Dermis blood vessel endothelial cell (primary cell): ENCODE data around the gene C16orf92. TPM values are rescaled to one million over a fixed set of nuclear protein-coding genes. Genes with fewer than 3 reads are reported as not detected.

Experiments
- DNase-seq: peaks from one replicate; pipeline ENCODE4 v3.0.0; 2010
- total RNA-seq: library from RNA; depleted of rRNA; stranded (reverse); fragments of >200 nt; gene quantifications from 2 replicates; pipeline ENCODE4 v1.2.3, GENCODE V29; 2014

C16orf92 gene
- total RNA-seq, 1 donor from 2014 or later, result not detected

- no peak for DNase-seq
These were observed 33.7 kb upstream of the C16orf92 start for GRCh38 chr16:29989111-29989858.

GRCh38 chr16:29990034-29990433 is 33.0 kb upstream of the C16orf92 start:
- no peak for DNase-seq

DNA sequence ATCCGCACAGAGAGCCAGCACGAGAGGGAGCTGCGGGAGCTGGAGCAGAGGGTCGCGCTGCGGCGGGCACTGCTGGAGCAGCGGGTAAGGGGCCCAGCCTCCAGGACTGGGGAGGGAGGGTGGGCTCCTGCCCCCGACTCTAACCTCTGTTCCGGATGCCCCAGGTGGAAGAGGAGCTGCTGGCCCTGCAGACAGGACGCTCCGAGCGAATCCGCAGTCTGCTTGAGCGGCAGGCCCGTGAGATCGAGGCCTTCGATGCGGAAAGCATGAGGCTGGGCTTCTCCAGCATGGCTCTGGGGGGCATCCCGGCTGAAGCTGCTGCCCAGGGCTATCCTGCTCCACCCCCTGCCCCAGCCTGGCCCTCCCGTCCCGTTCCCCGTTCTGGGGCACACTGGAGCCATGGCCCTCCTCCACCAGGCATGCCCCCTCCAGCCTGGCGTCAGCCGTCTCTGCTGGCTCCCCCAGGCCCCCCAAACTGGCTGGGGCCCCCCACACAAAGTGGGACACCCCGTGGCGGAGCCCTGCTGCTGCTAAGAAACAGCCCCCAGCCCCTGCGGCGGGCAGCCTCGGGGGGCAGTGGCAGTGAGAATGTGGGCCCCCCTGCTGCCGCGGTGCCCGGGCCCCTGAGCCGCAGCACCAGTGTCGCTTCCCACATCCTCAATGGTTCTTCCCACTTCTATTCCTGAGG is 32.0 kb upstream of the C16orf92 start:
- DNase-seq, result no peak

- DNase-seq, result no peak
These were observed 31.5 kb upstream of the C16orf92 start for GRCh38 chr16:29991571-29991904.

- DNase-seq, result no peak
These were observed 30.5 kb upstream of the C16orf92 start for GRCh38 chr16:29992344-29992967.

GRCh38 chr16:29993191-29993902 is 29.7 kb upstream of the C16orf92 start:
- no peak for DNase-seq

DNA sequence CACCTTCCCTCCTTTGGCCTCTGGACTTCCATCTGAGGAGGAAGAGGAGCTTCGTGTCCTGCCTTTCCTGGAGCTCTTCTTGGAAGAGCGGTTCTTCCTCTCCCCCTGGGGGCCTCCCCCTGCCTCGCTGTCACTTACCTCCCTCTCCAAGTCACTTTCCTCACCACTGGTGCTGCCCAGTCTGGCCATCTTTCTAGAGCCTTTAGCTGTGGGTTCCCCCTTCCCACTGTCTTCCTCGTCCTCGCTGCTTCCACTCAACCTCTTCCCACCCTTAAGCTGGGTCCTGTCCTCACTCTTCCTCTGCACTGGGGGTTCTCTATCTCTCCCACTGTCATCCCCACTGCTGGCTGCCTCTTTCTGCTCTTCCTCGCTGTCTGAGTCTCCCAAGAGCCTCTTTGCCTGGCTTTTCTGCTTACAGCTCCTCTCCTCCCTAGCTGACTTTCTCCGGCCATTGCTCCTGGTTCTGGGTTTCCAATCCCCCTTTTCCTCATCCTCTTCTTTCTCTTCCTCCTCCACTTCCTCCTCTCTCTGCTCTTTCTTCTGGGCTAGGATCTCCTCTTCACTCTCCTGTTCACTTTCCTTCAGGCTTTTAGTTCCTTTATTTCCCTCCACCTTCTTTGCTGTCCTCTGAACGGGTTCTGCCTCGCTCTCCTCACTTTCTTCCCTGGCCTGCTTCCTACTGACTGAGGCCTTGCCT is 28.9 kb upstream of the C16orf92 start:
- no peak for DNase-seq

DNA sequence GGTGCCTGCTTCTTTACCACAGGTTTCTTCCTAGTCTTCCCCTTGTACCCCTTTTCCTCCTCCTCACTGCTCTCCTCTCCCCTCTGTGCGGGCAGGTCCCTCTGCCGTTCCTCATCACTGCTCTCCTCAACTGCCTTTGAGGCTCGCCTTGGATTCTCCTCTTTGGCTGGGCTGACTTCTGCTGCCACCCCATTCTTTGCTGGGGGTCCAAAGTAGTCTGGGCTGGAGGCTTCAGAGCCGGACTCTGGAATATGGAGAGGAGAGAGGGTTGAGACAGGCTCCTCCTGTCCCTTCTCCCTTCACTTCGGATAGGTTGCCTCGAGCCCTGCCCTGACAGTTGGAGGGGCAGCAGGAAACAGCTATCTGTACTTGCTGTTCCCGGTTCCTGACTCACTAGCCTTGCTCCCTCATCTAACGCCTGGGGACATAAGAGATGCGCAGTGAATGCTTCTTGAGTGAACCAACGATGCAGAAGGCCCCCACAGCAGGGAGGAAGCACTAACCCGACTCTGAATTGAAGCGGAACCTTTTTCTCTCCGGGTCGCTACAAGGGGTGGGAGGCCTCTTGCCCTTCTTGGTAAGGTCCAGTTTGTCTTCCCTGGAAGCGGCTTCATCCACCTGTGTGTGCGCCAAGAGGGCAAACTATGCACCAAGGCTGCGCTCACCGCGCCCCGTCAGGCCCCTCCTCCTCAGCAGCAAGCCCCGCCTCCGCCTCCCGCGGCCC is 28.2 kb upstream of the C16orf92 start:
- peak; percentile 45 for DNase-seq

DNA sequence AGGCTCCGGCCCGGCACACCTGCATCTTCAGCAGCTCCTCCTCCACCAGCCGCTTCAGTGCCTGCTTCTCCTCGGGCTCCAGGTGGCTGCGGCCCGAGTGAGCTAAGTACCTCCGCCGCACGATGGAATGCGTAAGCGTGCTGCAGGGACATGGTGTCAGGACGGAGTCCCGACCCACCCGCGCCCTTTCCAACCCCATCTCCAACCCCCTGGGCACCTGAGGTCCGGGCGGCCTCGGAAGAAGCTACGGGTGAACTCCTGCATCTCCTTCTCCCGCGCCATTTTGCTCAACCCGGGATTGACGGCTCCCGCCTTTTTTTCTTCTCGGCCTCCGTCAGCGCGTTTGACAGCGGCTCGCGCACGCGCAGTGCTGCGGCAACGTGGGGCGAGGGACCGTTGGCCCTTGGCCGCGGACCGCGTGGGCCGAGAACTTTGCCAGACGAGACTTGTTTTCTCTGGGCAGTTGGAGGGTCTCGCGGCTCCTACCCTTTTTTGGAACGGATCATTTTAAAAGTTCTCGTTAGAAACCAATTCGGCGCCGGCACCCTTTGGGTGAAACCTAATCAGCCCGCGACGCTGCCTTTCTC is 27.6 kb upstream of the C16orf92 start, which contains the start of gene HIRIP3:
Gene HIRIP3, minus strand, starts transcription at position 294 of the 587 bp plus-strand sequence. Its CDS starts 12 bp downstream, at position 282.
- DNase-seq, result peak; percentile 83

DNA sequence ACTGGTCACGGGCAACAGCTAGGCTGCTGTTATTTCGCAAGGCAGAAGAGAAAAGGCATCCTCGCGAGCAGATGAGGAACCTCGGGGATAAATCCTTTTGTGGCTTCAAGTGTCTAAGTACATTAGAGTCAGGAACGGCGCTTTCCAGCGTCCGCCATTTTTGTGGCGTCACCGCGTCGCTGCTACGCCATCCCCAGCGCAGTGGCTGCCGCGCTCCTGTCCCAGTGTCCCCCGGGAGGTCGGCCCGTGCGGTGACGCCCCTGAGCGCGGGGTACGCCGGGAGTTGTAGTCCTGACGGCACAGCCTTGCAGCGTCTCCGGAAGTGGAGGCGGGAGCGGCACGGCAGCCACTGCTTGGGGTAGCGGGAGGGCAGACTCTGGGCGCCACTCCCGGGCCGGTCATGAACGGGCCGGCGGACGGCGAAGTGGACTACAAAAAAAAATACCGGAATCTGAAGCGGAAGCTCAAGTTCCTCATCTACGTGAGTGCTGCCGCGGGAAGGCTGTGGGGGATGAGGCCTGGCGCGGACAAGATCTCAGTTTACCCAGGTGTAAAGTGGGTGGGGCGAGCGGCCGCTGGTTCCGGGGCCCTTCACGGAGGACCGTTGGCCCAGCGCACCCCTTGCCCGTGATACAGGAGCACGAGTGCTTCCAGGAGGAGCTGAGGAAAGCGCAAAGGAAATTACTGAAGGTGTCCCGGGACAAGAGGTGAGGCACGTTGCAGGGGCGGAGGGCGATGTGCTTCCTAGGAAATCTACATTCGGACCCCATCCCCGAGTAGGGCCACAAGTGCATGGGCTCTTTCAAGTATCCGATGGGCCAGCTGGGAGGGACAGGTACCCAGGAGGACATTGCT is 26.9 kb upstream of the C16orf92 start, which contains the start of gene INO80E:
Gene INO80E, plus strand, starts transcription at position 331 of the 855 bp plus-strand sequence. Its CDS starts 70 bp downstream, at position 401.
- peak; percentile 97 for DNase-seq

DNA sequence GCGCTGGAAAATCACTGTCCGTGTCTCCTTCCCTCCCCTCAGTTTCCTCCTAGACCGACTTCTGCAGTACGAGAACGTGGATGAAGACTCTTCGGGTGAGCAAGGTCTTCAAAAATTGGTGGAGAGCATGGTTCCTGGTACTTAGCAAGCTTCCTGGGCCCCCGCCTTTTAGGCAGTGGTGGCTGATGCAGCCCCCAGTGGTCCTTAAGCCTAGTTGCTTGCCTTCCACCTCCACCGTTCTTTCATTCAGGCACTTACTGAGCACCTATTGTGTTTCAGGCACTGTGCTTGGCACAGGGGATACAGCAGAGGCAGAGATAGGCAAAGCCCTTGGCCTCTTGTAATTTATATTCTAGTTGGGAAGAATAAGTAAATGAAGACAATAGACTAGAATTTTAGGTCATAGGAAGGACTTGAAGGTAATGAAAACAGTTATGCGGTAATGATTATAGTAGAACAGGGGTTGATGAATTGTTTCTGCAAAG is 26.2 kb upstream of the C16orf92 start:
- no peak for DNase-seq

GRCh38 chr16:29999605-30000004 is 23.4 kb upstream of the C16orf92 start:
- DNase-seq, result no peak

GRCh38 chr16:30000735-30001631 is 22.0 kb upstream of the C16orf92 start:
- DNase-seq, result no peak

- no peak for DNase-seq
These were observed 20.2 kb upstream of the C16orf92 start for GRCh38 chr16:30002614-30003346.

- DNase-seq, result no peak
These were observed 19.2 kb upstream of the C16orf92 start for GRCh38 chr16:30003670-30004423.

DNA sequence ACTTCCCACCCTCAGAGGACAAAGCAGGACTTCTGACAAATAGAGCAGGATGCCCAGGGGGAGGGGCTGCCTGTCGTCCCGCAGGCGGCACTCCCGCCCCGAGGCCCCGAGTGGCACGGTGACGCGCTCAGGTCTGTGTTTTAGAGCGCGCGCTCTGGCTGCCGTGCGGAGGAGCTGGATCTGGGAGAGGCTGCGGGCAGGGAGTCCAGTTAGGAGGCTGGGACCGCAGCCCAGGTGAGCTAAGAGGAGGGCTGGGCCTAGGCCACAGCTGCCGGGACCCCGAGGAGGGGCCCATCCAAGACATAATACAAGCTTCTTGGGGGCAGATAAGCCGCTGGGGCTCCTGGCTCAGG is 18.6 kb upstream of the C16orf92 start:
- DNase-seq, result no peak

GRCh38 chr16:30004811-30005242 is 18.2 kb upstream of the C16orf92 start:
- DNase-seq, result no peak
